ENCODE measurements around the gene SMNDC1. TPM values are rescaled to one million over a fixed set of nuclear protein-coding genes. Genes with fewer than 3 reads are reported as not detected.

The SMNDC1 gene
- total and polyA plus RNA-seq, 4 donors = 4.9 to 6.8 (median 6.0) TPM

- Histone ChIP-seq H3K4me1 (ENCODE audit: control insufficient read depth in 4 of 4, insufficient read depth in 4 of 4, low read length in 3 of 4) (peaks cover 3 to 34% (median 21%) of the 10 kb centered on the region in 4 donors), H3K36me3 (ENCODE audit: control insufficient read depth in 4 of 4, insufficient read depth in 3 of 4, low read depth in 1 of 4, low read length in 3 of 4) (no peaks in the 10 kb centered on the region), H3K27me3 (ENCODE audit: control insufficient read depth in 4 of 4, insufficient read depth in 4 of 4, low read length in 3 of 4) (no peaks in the 10 kb centered on the region), H3K4me3 (ENCODE audit: low read depth in 1 of 3, low read length in 3 of 3) (no peak overlapping the region), H3K27ac (ENCODE audit: low read depth in 1 of 2, low read length in 2 of 2) (no peak overlapping the region), H3K9me3 (ENCODE audit: control insufficient read depth in 4 of 4, low read length in 3 of 4) (no peaks in the 10 kb centered on the region), H3K9ac (ENCODE audit: low read depth in 1 of 2, low read length in 2 of 2) (no peak overlapping the region)
- no peak for DNase-seq (ENCODE audit: low spot score)
- no peak for TF ChIP-seq REST (IDR thresholded peaks at IDR 0.05)
- WGBS = 98% methylated on average over 4 of the region's 4 CpGs
Measured at GRCh38 chr10:110265573-110266193, 39.0 kb downstream of the SMNDC1 start.

- Histone ChIP-seq H3K4me3 (ENCODE audit: low read depth in 1 of 3, low read length in 3 of 3) (no peak overlapping the region), H3K27ac (ENCODE audit: low read depth in 1 of 2, low read length in 2 of 2) (no peak overlapping the region), H3K9me3 (ENCODE audit: control insufficient read depth in 4 of 4, low read length in 3 of 4) (no peaks in the 10 kb centered on the region), H3K36me3 (ENCODE audit: control insufficient read depth in 4 of 4, insufficient read depth in 3 of 4, low read depth in 1 of 4, low read length in 3 of 4) (no peaks in the 10 kb centered on the region), H3K27me3 (ENCODE audit: control insufficient read depth in 4 of 4, insufficient read depth in 4 of 4, low read length in 3 of 4) (no peaks in the 10 kb centered on the region), H3K9ac (ENCODE audit: low read depth in 1 of 2, low read length in 2 of 2) (no peak overlapping the region), H3K4me1 (ENCODE audit: control insufficient read depth in 4 of 4, insufficient read depth in 4 of 4, low read length in 3 of 4) (peaks cover 0 to 12% (median 3%) of the 10 kb centered on the region in 4 donors)
- DNase-seq (ENCODE audit: low spot score) = no peak
- 44% methylated on average over 1 of the region's 1 CpG for WGBS
- TF ChIP-seq NR2F2 (IDR thresholded peaks at IDR 0.05) = no peak
- TF ChIP-seq RAD21 (IDR thresholded peaks at IDR 0.05) = no peak
- TF ChIP-seq HNF4G (IDR thresholded peaks at IDR 0.05) = no peak
- no peak for TF ChIP-seq REST (IDR thresholded peaks at IDR 0.05)
- TF ChIP-seq MAX (IDR thresholded peaks at IDR 0.05) = no peak
- no peak for TF ChIP-seq FOXA1 (IDR thresholded peaks at IDR 0.05)
- TF ChIP-seq YY1 (IDR thresholded peaks at IDR 0.05) = no peak
- no peak for TF ChIP-seq RXRA (IDR thresholded peaks at IDR 0.05)
- no peak for TF ChIP-seq JUND (IDR thresholded peaks at IDR 0.05)
Measured at GRCh38 chr10:110263164-110263563, 41.6 kb downstream of the SMNDC1 start.

All from liver (tissue), 9 donors.